ENCODE data around the gene FGF11.
A peak's percentile ranks its signal among the peaks of the same experiment; 100 is the strongest.

The FGF11 gene

GRCh38 chr17:7435676-7436555 is 3.4 kb upstream of the FGF11 start:
- peak; percentile 52 for DNase-seq

GRCh38 chr17:7436556-7437368 is 2.5 kb upstream of the FGF11 start:
- DNase-seq = peak; percentile 77

- DNase-seq = no peak
Observed at GRCh38 chr17:7437369-7437863, 1.9 kb upstream of the FGF11 start.

- peak; percentile 35 for DNase-seq
Observed at GRCh38 chr17:7437950-7438614, 1.2 kb upstream of the FGF11 start.

GRCh38 chr17:7438656-7439460 is 454 bp upstream of the FGF11 start:
- DNase-seq = no peak

- DNase-seq = no peak
Observed at GRCh38 chr17:7440113-7440833, 961 bp downstream of the FGF11 start.

- no peak for DNase-seq
Observed at GRCh38 chr17:7440834-7441195, 1.5 kb downstream of the FGF11 start.

GRCh38 chr17:7441266-7441665 is 2.0 kb downstream of the FGF11 start:
- DNase-seq = no peak

GRCh38 chr17:7442142-7442541 is 2.8 kb downstream of the FGF11 start:
- no peak for DNase-seq

- no peak for DNase-seq
Observed at GRCh38 chr17:7443499-7444485, 4.5 kb downstream of the FGF11 start.

GRCh38 chr17:7444682-7445618 is 5.6 kb downstream of the FGF11 start, which contains the start of gene CHRNB1:
Gene CHRNB1, plus strand, starts transcription at chr17:7445061. Its CDS starts 67 bp downstream, at chr17:7445128.
- no peak for DNase-seq

- DNase-seq = peak; percentile 42
Observed at GRCh38 chr17:7445619-7445968, 6.3 kb downstream of the FGF11 start.

- no peak for DNase-seq
Observed at GRCh38 chr17:7448461-7448860, 9.1 kb downstream of the FGF11 start.

- no peak for DNase-seq
Observed at GRCh38 chr17:7459961-7460545, 20.7 kb downstream of the FGF11 start.

- no peak for DNase-seq
Observed at GRCh38 chr17:7460850-7461660, 21.7 kb downstream of the FGF11 start.

GRCh38 chr17:7462474-7463371 is 23.4 kb downstream of the FGF11 start:
- DNase-seq = no peak

GRCh38 chr17:7463372-7463846 is 24.1 kb downstream of the FGF11 start:
- no peak for DNase-seq
